Fibroblast of lung (primary cell): Measurements from ENCODE around the gene LECT2. TPM values are rescaled to one million over a fixed set of nuclear protein-coding genes. Genes with fewer than 3 reads are reported as not detected.
A peak's percentile ranks its signal among the peaks of the same experiment; 100 is the strongest.

Source experiments
- DNase-seq, 2 donors: peaks; one replicate each; pipeline versions ENCODE4 v3.0.0 to v3.0.0-alpha.2; 2010; ENCODE audit warnings: low read depth in 2 of 2
- H2AFZ ChIP-seq: 2 replicates; pipeline ENCODE4 v1.5.1; 2012; ENCODE audit warnings: low read length, control low read depth, inconsistent platforms
- H3K27ac ChIP-seq: 2 replicates; pipeline ENCODE4 v1.5.1; 2011; ENCODE audit warnings: low read length, control low read depth; ENCODE audit not compliant: insufficient read depth
- H3K27me3 ChIP-seq: 2 replicates; pipeline ENCODE4 v1.5.1; 2011; ENCODE audit warnings: mild to moderate bottlenecking, low read length; ENCODE audit not compliant: control insufficient read depth, insufficient read depth
- H3K36me3 ChIP-seq: 2 replicates; pipeline ENCODE4 v1.5.1; 2011; ENCODE audit warnings: low read length; ENCODE audit not compliant: control insufficient read depth, insufficient read depth
- H3K4me1 ChIP-seq: 2 replicates; pipeline ENCODE4 v1.5.1; 2011; ENCODE audit warnings: low read length; ENCODE audit not compliant: control insufficient read depth, insufficient read depth; ENCODE audit errors: extremely low read depth
- H3K4me2 ChIP-seq: 2 replicates; pipeline ENCODE4 v1.5.1; 2011; ENCODE audit warnings: low read length, control low read depth; ENCODE audit not compliant: insufficient read depth; ENCODE audit errors: extremely low read depth
- H3K4me3 ChIP-seq, 4 experiments: fragments of 200-600 bp in 1 of 4; sonication (generic) in 1 of 4; replicated peaks in 1 of 4; 2 replicates each; pipeline ENCODE4 v1.5.1; 2011 to 2016; ENCODE audit warnings: low read length in 4 of 4, low read depth in 3 of 4, mild to moderate bottlenecking in 3 of 4, control low read depth in 2 of 4, inconsistent platforms in 1 of 4, mixed read lengths in 1 of 4; ENCODE audit not compliant: insufficient read depth in 1 of 4; ENCODE audit errors: control extremely low read depth in 1 of 4
- H3K79me2 ChIP-seq: 2 replicates; pipeline ENCODE4 v1.5.1; 2012; ENCODE audit warnings: mild to moderate bottlenecking, low read length, inconsistent platforms; ENCODE audit not compliant: control insufficient read depth, insufficient read depth
- H3K9ac ChIP-seq: 2 replicates; pipeline ENCODE4 v1.5.1; 2011; ENCODE audit warnings: mild to moderate bottlenecking, low read length, control low read depth; ENCODE audit not compliant: insufficient read depth
- H3K9me3 ChIP-seq: 2 replicates; pipeline ENCODE4 v1.5.1; 2012; ENCODE audit warnings: low read depth, low read length; ENCODE audit not compliant: control insufficient read depth, insufficient read depth
- H4K20me1 ChIP-seq: 2 replicates; pipeline ENCODE4 v1.5.1; 2011; ENCODE audit warnings: low read length; ENCODE audit not compliant: control insufficient read depth, insufficient read depth; ENCODE audit errors: extremely low read depth
- EZH2 ChIP-seq: IDR thresholded peaks from 2 replicates; pipeline ENCODE4 v1.5.1; 2012; ENCODE audit warnings: low read length, control low read depth, mild to moderate bottlenecking; ENCODE audit errors: missing control alignments
- polyA minus RNA-seq: library from RNA; depleted of rRNA, polyadenylated mRNA; stranded (reverse); fragments of >200 nt; gene quantifications from 2 replicates; pipeline ENCODE4 v1.2.3, GENCODE V29; 2011; ENCODE audit warnings: low replicate concordance
- polyA plus RNA-seq, 2 donors: library from polyadenylated mRNA; depleted of rRNA in 1 of 2; stranded (reverse) in 1 of 2; unstranded in 1 of 2; fragments of >200 nt; gene quantifications; 2 replicates each; pipeline ENCODE4 v1.2.1, GENCODE V29; 2011 to 2012; ENCODE audit warnings: missing spikeins in 1 of 2
- total RNA-seq: library from RNA; depleted of rRNA; stranded (reverse); fragments of >200 nt; gene quantifications from 2 replicates; pipeline ENCODE4 v1.2.1, GENCODE V29; 2014
- TF ChIP-seq, protein P1 (sequence below), 2 donors: IDR thresholded peaks in 1 of 2; conservative IDR thresholded peaks in 1 of 2; 1 replicate in 1 of 2; 2 replicates in 1 of 2; pipeline ENCODE4 v1.5.1; 2011 to 2012; ENCODE audit warnings: low read length in 2 of 2, control low read depth in 1 of 2, inconsistent platforms in 1 of 2, low read depth in 1 of 2, mild to moderate bottlenecking in 1 of 2

Gene LECT2
- not detected in 2 replicates for total RNA-seq
- not detected in 2 replicates for polyA plus RNA-seq
- polyA plus RNA-seq (2012): not detected in 2 replicates
- polyA minus RNA-seq: not detected in 2 replicates

DNA sequence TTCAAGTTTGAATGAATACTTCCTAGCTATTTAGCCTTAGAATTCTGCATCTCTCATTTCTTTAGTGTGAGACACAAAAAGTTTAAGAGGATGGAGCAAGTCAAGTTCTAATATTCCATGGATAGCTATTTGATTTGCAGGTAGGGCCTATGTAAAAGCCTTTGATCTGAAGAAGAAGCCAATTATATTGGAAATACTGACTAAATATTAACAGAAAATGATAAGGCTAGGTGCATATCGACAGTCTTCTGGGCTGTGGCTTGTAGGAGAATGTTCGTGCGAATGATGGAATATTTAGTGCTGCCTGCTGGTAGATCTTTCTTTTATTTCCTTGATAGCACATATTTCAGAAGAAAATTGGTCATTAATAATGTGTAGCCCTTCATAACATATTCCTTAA lies at the start of gene LECT2:
TSS of gene LECT2 (minus strand) at position 85 of the 400 bp plus-strand sequence. CDS start 150 bp downstream, outside the sequence.
- Histone ChIP-seq H3K79me2 (no peaks in the 10 kb centered on the region), H4K20me1 (no peaks in the 10 kb centered on the region), H2AFZ (no peak within 1 kb of the TSS), H3K9me3 (no peaks in the 10 kb centered on the region), H3K9ac (no peak within 1 kb of the TSS), H3K4me3 (no peak within 1 kb of the TSS), H3K27me3 (no peaks in the 10 kb centered on the region), H3K36me3 (no peaks in the 10 kb centered on the region), H3K27ac (no peak within 1 kb of the TSS), H3K4me1 (peaks cover 3% of the 10 kb centered on the region), H3K4me2 (no peak within 1 kb of the TSS)
- no peak for DNase-seq
- no peak for TF ChIP-seq EZH2
- TF ChIP-seq, protein P1, sequence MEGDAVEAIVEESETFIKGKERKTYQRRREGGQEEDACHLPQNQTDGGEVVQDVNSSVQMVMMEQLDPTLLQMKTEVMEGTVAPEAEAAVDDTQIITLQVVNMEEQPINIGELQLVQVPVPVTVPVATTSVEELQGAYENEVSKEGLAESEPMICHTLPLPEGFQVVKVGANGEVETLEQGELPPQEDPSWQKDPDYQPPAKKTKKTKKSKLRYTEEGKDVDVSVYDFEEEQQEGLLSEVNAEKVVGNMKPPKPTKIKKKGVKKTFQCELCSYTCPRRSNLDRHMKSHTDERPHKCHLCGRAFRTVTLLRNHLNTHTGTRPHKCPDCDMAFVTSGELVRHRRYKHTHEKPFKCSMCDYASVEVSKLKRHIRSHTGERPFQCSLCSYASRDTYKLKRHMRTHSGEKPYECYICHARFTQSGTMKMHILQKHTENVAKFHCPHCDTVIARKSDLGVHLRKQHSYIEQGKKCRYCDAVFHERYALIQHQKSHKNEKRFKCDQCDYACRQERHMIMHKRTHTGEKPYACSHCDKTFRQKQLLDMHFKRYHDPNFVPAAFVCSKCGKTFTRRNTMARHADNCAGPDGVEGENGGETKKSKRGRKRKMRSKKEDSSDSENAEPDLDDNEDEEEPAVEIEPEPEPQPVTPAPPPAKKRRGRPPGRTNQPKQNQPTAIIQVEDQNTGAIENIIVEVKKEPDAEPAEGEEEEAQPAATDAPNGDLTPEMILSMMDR (conservative IDR thresholded peaks at IDR 0.05 in 1 of 2, IDR thresholded peaks at IDR 0.05 in 1 of 2; ENCODE audit: low read depth in 1 of 2, low read length in 2 of 2): no peak

DNA sequence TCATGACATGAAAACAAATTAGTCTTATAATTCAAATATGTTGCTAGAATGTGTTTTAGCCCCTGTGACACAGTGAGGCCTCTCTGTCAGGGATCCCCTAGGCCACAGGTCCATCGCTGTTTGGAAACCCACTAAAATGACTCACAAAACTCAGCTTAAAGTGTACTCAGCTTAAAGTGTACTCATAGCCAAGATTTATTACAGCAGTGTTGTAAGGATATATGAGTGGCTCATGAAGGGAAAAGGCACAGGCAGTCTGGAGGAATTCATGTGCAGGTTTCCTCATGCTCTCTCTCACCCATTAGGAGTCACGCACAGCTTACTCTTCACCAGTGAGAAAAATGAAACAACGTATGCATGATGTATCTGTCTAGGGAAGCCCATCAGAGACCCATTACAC lies 49.7 kb upstream of the LECT2 start:
- Histone ChIP-seq H4K20me1 (no peaks in the 10 kb centered on the region), H3K4me1 (peaks cover 29% of the 10 kb centered on the region), H2AFZ (no peak overlapping the region), H3K9ac (no peak overlapping the region), H3K4me3 (no peak overlapping the region), H3K79me2 (no peaks in the 10 kb centered on the region), H3K36me3 (no peaks in the 10 kb centered on the region), H3K4me2 (peak overlapping the region; percentile 33), H3K27ac (no peak overlapping the region), H3K9me3 (no peaks in the 10 kb centered on the region), H3K27me3 (no peaks in the 10 kb centered on the region)
- TF ChIP-seq, protein P1 (conservative IDR thresholded peaks at IDR 0.05 in 1 of 2, IDR thresholded peaks at IDR 0.05 in 1 of 2; ENCODE audit: low read depth in 1 of 2, low read length in 2 of 2): no peak
- no peak for TF ChIP-seq EZH2
- peak; percentile 83 to 90 for DNase-seq

DNA sequence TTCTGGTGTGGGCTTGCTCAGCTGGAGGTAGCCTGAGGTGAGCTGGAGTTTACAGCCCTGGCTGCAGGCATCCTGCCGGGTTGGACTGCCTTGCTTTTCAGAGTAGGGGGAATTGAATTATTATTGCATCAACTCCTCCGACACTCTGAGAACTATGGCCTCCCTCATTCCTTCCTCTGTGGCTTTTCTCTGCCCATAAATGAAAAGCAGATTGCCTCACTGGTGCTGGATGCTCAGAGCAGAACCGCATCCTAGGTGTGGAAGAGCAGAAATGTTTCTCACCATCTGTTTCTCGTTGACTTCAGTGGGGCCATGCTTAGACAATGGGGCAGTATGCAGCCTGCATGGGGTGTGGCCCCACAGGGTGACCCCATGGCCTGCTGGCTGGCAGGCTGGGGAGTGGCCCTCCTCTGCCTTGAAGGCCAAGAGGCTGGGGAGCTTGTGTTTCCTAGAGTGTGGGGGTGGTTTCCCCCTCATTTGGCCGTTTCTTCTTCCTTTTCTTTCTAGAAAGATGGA lies 46.7 kb upstream of the LECT2 start:
- Histone ChIP-seq H3K36me3 (no peaks in the 10 kb centered on the region), H3K4me3 (no peak overlapping the region), H3K4me2 (peak overlapping the region; percentile 37), H3K27me3 (no peaks in the 10 kb centered on the region), H3K27ac (peak overlapping the region; percentile 6), H4K20me1 (no peaks in the 10 kb centered on the region), H3K9me3 (no peaks in the 10 kb centered on the region), H2AFZ (no peak overlapping the region), H3K79me2 (no peaks in the 10 kb centered on the region), H3K9ac (no peak overlapping the region), H3K4me1 (peaks cover 25% of the 10 kb centered on the region)
- DNase-seq: peak; percentile 81 to 83
- no peak for TF ChIP-seq EZH2
- TF ChIP-seq, protein P1 (conservative IDR thresholded peaks at IDR 0.05 in 1 of 2, IDR thresholded peaks at IDR 0.05 in 1 of 2; ENCODE audit: low read depth in 1 of 2, low read length in 2 of 2): no peak
